ENCODE measurements around the gene SLC25A25. TPM values are rescaled to one million over a fixed set of nuclear protein-coding genes. Genes with fewer than 3 reads are reported as not detected.

SLC25A25 gene
- polyA plus RNA-seq, 6 donors from 2014 or later: 1.6 to 15.8 (median 9.0) TPM

- Mint-ChIP-seq H3K36me3 (no peaks in the 10 kb centered on the region), H3K9me3 (no peaks in the 10 kb centered on the region), H3K27ac (no peak overlapping the region), H3K27me3 (no peaks in the 10 kb centered on the region), H3K4me1 (peaks cover 10 to 14% (median 13%) of the 10 kb centered on the region in 3 donors), H3K4me3 (no peak overlapping the region)
- ATAC-seq (ENCODE audit: low read depth in 2 of 2) (no peak), DNase-seq (no peak)
Observed at GRCh38 chr9:128056086-128056485, 11.9 kb upstream of the SLC25A25 start.

GRCh38 chr9:128056887-128057723, 10.9 kb upstream of the SLC25A25 start:
- Mint-ChIP-seq H3K4me3 (no peak overlapping the region), H3K9me3 (no peaks in the 10 kb centered on the region), H3K4me1 (peaks cover 18 to 25% (median 24%) of the 10 kb centered on the region in 3 donors), H3K36me3 (no peaks in the 10 kb centered on the region), H3K27ac (peak overlapping the region in 1 of 6 donors; percentile 39), H3K27me3 (no peaks in the 10 kb centered on the region)
- DNase-seq: no peak
- ATAC-seq (ENCODE audit: low read depth in 2 of 2): no peak

- ATAC-seq (ENCODE audit: low read depth in 2 of 2): no peak
- Mint-ChIP-seq H3K4me1 (peaks cover 24 to 32% (median 31%) of the 10 kb centered on the region in 3 donors), H3K27ac (no peak overlapping the region), H3K36me3 (no peaks in the 10 kb centered on the region), H3K4me3 (no peak overlapping the region), H3K27me3 (no peaks in the 10 kb centered on the region), H3K9me3 (no peaks in the 10 kb centered on the region)
- no peak for DNase-seq
Observed at GRCh38 chr9:128057724-128058409, 10.2 kb upstream of the SLC25A25 start.

- Mint-ChIP-seq H3K4me1 (peaks cover 16 to 41% (median 38%) of the 10 kb centered on the region in 3 donors), H3K9me3 (no peaks in the 10 kb centered on the region), H3K36me3 (no peaks in the 10 kb centered on the region), H3K27ac (no peak overlapping the region), H3K27me3 (no peaks in the 10 kb centered on the region), H3K4me3 (no peak overlapping the region)
- DNase-seq: no peak
- ATAC-seq (ENCODE audit: low read depth in 2 of 2): no peak
Observed at GRCh38 chr9:128059365-128059983, 8.6 kb upstream of the SLC25A25 start.

GRCh38 chr9:128061275-128061960, 6.6 kb upstream of the SLC25A25 start:
- Mint-ChIP-seq H3K27ac (peak overlapping the region; percentile 84 to 98 (median 92)), H3K9me3 (no peaks in the 10 kb centered on the region), H3K27me3 (no peaks in the 10 kb centered on the region), H3K4me1 (peaks cover 26 to 53% (median 49%) of the 10 kb centered on the region in 3 donors), H3K36me3 (no peaks in the 10 kb centered on the region), H3K4me3 (peak overlapping the region; percentile 42 to 90 (median 79))
- DNase-seq: no peak
- peak; percentile 54 to 57 for ATAC-seq (ENCODE audit: low read depth in 2 of 2)

GRCh38 chr9:128062279-128062678, 5.8 kb upstream of the SLC25A25 start:
- Mint-ChIP-seq H3K27me3 (no peaks in the 10 kb centered on the region), H3K36me3 (no peaks in the 10 kb centered on the region), H3K27ac (peak overlapping the region; percentile 73 to 98 (median 90)), H3K9me3 (no peaks in the 10 kb centered on the region), H3K4me1 (peaks cover 27 to 53% (median 49%) of the 10 kb centered on the region in 3 donors), H3K4me3 (peak overlapping the region; percentile 42 to 87 (median 75))
- ATAC-seq (ENCODE audit: low read depth in 2 of 2): no peak
- DNase-seq: no peak

DNA sequence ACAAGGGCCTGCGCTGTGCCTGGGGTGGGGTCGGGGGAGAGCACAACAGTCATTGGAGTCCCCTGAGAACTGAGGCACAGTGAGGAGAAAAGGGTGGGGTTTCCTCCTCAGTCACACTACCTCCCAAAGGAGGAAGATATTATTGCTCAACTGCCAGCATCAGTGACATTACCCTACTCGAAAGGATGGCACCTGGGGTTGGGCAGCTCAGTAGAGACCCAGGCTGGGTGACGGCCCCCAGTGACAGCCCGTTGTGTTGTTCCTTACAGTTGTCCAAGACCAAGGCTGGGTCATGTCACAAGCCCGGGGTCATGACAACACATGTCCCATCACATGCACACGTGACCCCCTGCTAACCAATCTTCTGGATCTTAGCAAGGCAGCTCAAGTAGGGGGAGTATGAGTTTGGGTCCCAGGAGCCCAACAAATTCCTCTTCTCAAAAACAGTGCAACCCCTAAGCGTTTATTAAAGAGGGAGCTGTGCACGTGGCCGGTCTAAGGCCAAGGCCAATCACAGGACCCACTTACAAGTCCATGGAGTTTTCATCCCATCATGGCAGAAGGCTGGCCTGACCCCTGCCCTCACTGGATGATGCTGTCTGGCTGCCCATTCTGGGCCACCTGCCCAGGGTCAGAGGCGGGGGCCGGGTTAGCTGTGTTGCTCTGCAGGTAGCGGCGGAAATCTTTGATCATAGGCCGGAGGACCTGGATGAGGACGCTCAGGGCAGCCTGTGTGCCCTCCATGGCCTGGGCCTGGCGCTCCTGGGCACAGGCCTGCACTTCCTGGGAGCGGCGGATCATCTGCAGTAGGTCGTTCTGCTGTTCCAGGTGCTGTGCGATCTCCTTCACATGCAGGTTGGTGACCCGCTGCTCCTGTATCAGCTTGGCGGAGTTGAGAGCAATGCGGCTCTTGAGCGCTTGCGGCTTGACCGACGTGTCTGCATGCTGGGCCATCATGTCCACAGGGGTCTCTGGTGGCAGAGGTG, 4.9 kb upstream of the SLC25A25 start:
- no peaks in the 10 kb centered on the region for H3K9me3 Mint-ChIP-seq
- no peaks in the 10 kb centered on the region for H3K36me3 Mint-ChIP-seq
- H3K27me3 Mint-ChIP-seq: no peaks in the 10 kb centered on the region
- peak overlapping the region; percentile 39 to 87 (median 75) for H3K4me3 Mint-ChIP-seq
- ATAC-seq (ENCODE audit: low read depth in 2 of 2) (no peak), DNase-seq (peak; percentile 35)
- peaks cover 27 to 53% (median 49%) of the 10 kb centered on the region in 3 donors for H3K4me1 Mint-ChIP-seq
- H3K27ac Mint-ChIP-seq: peak overlapping the region; percentile 15 to 98 (median 88)

DNA sequence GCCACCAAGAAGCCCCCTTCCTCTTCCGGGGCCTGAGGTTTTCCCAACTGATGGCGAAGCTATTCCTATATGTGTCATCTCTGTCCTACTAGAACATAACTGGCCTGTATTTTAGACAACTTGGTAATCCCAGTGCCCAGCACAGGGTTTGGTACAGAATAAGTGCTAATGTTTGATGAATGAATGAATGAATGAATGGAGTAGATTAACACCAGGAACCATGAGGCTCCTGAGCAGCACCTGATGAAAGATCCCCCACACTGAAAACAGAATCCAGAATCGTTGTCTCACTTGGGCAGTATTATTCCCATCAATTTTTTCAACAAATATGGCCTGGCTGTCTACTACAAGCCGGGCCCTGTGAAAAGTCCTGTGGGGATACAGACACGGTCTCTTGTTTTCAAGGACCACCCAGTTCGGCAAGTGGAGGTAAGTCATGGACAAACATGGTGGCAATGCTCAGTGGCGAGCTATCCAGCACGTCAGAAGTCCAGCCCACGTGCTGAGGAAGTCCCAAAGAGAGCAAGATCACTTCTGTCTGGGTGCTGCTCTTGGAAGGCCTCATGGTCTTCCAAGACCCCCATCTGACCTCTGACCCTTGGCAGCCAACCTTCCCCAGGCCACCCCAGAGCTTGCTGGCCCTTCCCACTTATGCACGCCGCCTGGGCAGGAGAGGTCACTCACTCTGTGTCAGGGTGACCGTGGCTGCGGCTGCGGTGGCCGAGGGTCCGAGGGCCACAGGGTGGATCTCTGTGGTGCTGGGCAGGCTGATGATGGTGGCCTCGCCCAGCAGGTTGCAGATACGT, 1.9 kb upstream of the SLC25A25 start:
- Mint-ChIP-seq H3K4me1 (peaks cover 39 to 71% (median 63%) of the 10 kb centered on the region in 3 donors), H3K36me3 (no peaks in the 10 kb centered on the region), H3K4me3 (peak overlapping the region in 6 of 8 donors; percentile 65 to 84 (median 78)), H3K27ac (peak overlapping the region in 5 of 6 donors; percentile 68 to 92 (median 89)), H3K27me3 (no peaks in the 10 kb centered on the region), H3K9me3 (no peaks in the 10 kb centered on the region)
- DNase-seq: no peak
- ATAC-seq (ENCODE audit: low read depth in 2 of 2): no peak

DNA sequence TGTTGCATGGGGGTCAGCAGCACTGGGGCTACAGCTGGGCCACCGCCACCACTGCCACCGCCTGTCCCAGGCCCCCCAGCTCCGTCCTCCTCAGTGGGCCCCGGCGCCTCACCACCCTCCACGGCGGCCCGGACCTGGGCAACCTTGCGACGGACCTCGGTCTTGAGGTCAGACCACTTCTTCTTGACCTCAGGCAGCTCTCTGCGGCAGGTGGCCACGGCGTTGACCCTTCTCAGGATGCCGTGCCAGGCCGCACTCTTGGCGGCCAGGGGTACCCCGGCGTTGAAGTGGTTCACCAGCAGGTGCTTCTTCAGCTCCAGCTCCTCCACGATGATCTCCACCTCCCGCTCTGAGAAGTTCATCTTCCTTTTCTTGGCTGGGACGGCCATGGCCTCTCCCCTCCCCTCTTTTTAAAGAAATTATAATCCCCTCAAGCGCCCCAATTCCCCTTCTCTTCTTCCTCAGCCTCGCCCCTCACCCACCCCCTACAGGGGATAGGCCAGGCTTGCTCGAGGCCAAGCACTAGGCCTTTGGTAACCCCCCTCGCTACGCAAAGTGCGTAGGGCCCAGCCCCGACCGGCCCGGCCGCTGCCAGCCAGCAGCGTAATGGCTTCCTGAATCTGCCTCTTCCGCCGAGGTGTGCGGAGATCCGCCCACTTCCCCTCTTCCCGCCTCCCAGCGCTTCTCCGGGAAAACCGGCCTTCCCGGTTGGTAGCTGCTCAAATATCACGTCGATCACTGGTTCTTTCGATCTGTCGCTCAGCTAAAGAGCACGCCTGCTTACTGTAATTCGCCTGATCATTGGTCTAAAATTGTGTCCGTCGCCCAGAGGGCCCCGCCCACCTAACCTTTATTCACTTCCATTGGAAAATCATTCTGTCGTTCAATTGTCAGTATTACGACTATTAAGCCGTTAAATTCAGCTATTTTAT, 1.1 kb upstream of the SLC25A25 start, which contains the start of gene NAIF1:
TSS of gene NAIF1 (minus strand) at position 608 of the 932 bp plus-strand sequence. CDS start at position 389, 219 bp downstream.
- Mint-ChIP-seq H3K4me1 (peaks cover 36 to 71% (median 61%) of the 10 kb centered on the region in 3 donors), H3K4me3 (peak within 1 kb of the TSS in 7 of 8 donors; percentile 77 to 92 (median 84)), H3K27me3 (no peaks in the 10 kb centered on the region), H3K27ac (peak within 1 kb of the TSS in 4 of 6 donors; percentile 44 to 92 (median 86)), H3K9me3 (no peaks in the 10 kb centered on the region), H3K36me3 (no peaks in the 10 kb centered on the region)
- peak; percentile 98 for DNase-seq
- ATAC-seq (ENCODE audit: low read depth in 2 of 2): peak; percentile 70 to 71

DNA sequence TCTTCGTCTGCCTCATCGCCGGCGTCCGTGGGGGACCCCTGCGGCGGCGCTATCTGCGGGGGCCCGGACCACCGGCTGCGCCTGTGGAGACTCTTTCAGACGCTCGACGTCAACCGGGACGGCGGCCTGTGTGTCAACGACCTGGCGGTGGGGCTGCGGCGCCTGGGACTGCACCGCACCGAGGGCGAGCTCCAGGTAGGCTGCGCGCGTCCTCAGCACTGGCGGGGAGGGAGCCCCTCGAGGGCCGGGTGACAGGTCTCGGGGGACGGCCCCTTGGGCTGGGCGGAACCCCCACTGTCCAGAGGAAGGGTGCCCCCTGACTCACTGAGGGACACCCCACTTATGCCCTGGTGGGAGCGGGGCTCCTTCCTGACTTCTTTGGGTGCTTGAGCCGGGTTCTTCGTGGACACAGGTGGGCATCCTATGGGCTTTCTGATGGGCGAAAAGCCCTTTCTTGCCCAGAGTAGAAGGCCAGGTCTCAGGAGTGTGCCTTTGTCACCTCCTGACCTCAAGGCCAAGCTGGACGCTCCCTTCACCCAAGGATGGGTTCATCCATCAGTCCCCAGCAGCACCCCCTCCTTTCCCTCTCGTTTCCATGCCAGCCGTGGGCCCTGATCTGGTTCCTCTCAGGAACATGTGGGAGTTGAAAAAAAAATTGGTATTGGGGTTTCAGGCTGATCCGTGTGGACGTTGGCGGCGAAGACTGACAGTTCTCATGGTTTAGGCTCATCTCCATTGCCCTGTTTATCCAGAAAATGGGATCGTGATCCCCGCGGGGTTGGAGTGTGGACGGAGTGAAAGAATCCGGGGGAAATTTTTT, 564 bp downstream of the SLC25A25 start:
- DNase-seq (no peak), ATAC-seq (ENCODE audit: low read depth in 2 of 2) (no peak)
- Mint-ChIP-seq H3K4me1 (peaks cover 41 to 71% (median 61%) of the 10 kb centered on the region in 3 donors), H3K9me3 (no peaks in the 10 kb centered on the region), H3K36me3 (no peaks in the 10 kb centered on the region), H3K4me3 (peak overlapping the region in 5 of 8 donors; percentile 85 to 94 (median 92)), H3K27me3 (no peaks in the 10 kb centered on the region), H3K27ac (peak overlapping the region in 4 of 6 donors; percentile 52 to 86 (median 82))
